Activated CD8-positive, alpha-beta memory T cell treated with anti-CD3 and anti-CD28 coated beads, Interleukin-2, amount 50 U/mL, for 1 hour (primary cell): Measurements from ENCODE around the gene ERCC6.

Source experiments
- DNase-seq: peaks from one replicate; pipeline ENCODE4 v3.0.0-alpha.2; 2020; ENCODE audit errors: extremely low read depth

The ERCC6 gene

DNA sequence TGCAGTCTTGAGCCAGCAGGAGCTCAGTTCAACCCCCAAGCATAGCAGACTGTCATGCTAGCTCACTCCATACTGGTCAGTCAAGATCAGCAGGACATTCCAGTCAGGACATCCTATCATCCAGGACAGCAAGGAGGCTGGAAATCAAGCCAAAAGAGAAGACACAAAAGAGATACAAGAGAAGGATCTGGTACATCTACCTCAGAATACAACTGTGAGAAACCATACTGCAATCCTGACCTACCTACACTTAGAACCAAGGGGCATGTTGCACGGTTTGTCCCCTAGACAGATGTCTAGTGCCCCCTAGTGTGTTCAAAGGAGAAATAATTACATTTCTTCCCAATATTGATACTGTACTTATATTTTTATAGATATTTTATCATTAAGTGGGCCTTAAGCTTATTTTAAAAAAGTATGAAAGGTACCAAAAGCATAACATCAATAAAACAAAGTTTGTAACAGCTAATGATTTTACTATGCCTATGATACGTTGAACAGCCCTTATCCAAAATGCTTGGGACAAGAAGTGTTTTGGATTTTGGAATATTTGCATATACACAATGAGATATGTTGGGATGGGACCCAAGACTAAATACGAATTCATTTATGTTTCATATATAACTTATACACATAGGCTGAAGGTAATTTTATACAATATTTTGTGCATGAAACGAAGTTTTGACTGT, 26.7 kb downstream of the ERCC6 start:
- no peak for DNase-seq

- DNase-seq: no peak
These were observed 29.1 kb downstream of the ERCC6 start for GRCh38 chr10:49509771-49510303.

GRCh38 chr10:49508654-49509053, 30.3 kb downstream of the ERCC6 start:
- no peak for DNase-seq

- no peak for DNase-seq
These were observed 30.7 kb downstream of the ERCC6 start for GRCh38 chr10:49508249-49508648.

- no peak for DNase-seq
These were observed 33.3 kb downstream of the ERCC6 start for GRCh38 chr10:49505589-49505988.

DNA sequence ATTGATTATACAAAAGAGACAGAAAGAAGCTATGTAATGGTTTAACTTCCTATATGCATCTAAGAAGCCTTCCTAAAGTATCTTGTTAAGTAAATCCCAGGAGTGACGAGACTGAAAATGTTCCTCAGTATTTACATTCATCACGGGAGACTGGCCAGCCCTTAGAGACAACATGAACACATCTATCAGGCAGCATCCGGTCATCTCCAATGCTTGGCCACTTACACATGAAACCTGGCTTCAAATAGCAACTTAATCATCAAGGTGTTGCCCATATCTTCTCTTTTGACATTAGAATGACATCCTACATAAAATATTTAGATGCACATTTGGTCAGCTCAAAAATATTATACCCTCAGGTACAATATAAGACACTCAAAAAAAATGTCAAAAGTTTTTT, 33.8 kb downstream of the ERCC6 start:
- DNase-seq: no peak

GRCh38 chr10:49504528-49504927, 34.4 kb downstream of the ERCC6 start:
- no peak for DNase-seq

DNA sequence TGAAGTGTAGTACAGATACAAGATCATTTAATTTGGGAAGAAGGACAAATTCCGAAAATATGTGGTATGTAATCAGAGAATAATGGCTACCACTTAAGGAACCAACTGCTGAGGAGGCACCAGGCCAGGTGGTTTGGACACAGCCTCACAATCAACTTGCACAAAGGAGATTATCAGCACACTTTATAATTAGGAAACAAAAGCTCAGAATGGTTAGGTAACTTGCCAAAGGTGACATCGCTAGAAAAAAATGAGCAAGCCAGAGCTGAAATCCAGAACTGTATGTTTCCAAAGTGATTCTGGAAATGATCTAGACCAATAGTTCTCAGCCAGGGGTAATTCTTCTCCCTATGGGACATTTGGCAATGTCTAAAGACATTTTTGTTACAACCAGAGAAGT, 36.6 kb downstream of the ERCC6 start:
- DNase-seq: no peak

- DNase-seq: no peak
These were observed 38.5 kb downstream of the ERCC6 start for GRCh38 chr10:49500412-49500811.

DNA sequence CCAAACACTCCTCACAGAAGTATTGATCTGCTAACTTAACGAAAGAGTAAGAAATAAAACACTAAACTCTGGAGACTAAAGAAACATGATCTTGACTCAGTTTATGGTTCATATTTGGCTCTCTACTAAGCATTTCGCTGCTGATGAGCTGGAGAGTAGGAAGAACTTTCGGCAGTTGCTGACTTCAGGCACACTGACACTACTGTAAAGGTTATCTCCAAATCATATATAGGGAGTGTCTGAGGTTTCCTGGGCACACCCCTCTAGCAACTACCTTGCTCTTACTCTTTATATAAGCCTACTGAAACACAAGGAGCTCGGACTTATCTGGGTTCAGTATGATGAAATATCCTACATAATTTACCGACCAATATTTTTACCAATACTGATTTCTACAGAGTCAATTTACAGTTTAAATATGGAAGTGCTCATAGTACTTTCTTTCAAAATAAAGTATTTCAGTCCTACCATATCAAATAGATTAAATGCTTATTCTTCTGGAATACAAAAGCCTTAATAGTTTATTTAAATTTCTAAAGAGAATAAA, 39.5 kb downstream of the ERCC6 start:
- DNase-seq: no peak

- no peak for DNase-seq
These were observed 40.5 kb downstream of the ERCC6 start for GRCh38 chr10:49498425-49498824.

DNA sequence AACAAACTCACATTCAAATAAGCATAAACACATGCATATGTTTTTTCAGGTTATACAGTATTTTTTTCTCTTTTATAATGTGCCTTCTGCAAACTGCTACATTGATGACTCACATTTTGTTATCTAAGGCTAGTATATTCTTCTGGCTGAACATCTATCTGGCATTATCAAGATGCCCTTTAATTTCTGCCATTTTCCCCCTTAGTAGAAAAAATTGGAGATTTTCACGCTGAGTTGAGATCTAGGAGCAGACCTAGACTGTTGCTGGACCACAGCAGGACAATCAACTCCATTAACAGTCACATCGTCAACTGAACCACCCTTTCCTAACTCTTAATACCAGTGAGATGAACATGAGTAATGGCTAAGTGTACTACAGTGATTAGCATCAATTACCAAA, 41.6 kb downstream of the ERCC6 start:
- no peak for DNase-seq

DNA sequence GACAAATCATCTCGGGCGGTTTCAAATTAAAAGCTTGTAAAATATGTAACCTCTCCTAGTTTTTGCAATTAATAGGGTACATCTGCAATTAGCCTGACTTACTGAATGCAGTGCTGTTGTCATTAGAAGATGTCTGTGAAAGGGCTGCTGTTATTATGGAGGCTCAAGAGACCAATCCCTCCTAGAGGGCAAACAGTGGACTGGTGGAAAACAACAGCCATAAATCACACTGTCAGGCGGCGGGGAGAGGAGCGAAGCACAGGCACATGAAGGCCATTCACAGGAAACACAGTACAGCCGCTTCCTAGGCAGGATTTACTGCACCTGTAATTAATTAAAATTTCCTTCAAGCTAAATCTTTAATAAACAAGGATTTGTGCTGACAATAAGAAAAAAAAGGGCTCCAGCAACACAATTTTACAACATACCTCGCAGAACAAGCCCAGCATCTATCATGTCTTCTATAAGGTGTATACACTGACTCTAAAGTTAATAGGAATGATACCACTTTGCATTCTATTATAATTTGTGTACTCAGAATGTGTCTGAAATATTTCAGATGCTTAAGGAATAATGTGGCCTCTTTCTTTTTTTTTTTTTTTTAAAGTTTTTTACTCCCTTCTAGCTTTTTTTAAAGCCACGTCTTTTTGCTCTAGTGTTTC, 50.7 kb downstream of the ERCC6 start:
- DNase-seq: no peak

DNA sequence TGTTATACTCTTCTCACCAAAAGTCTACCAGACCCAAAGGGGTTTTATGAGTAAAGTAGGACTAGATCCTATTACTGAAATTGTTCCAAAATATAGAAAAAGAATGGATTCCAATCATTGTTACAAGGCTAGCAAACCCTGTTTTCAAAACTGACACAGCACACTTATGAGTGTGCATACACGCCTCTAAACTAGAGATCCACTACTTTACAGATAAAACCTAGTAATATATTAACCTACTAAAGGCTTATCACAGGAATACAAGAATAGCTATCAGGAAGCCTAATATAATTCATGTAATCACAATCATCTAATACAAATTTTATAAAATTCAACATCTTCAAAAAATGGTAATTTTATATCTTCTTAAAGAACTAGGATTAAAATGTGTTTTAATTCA, 52.2 kb downstream of the ERCC6 start:
- DNase-seq: no peak

GRCh38 chr10:49486009-49486408, 52.9 kb downstream of the ERCC6 start:
- no peak for DNase-seq

DNA sequence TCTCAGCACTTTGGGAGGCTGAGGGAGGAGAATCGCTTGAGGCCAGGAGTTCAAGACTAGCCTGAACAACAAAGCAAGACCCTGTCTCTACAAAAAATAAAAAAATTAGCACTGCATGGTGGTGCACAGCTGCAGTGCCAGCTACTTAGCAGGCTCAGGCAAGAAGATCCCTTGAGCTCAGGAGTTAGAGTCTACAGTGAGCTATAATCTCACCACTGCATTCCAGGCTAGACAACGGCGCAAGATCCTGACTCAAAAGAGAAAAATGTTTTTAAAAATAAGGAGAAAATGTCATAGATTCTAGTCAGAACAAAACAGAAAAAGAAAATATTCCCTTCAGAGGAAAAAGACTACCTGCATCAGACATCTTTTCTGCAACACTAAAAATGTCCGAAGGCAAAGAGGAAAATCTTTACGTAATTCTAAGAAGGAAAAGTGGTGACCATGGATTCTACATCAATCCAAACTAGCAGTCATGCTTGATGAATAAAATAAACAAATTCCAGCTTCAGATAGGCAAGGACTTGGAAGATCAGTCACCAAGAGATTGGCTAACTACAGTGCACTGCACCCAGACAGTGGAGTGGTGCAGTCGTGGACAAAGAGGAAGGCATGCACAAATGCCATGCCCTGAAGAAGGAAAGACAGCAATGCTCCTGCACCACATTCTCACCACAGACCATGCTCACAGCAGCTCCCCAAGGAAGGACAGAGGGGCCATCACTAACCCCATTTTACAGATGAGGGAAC, 54.3 kb downstream of the ERCC6 start:
- no peak for DNase-seq

- no peak for DNase-seq
These were observed 60.1 kb downstream of the ERCC6 start for GRCh38 chr10:49478819-49479218.

DNA sequence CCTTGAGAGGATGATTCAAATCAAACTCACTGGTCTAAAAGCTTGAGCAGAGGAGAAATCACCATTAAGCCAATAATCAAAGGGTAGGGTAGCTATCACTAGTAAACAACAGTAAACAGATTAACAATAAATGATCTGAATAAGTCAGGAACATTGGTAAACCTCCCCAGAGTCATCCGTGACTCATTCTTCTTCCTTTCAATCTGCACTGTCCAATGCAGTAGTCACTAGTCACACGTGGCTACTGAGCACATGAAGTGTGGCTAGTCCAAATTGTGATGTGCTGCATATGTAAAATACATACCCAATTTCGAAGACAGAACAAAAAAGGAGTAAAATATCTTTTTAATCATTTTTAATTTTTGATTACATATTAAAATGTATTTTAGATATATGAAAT, 64.0 kb downstream of the ERCC6 start:
- no peak for DNase-seq

GRCh38 chr10:49471532-49471931, 67.4 kb downstream of the ERCC6 start:
- no peak for DNase-seq

GRCh38 chr10:49465736-49466135, 73.2 kb downstream of the ERCC6 start:
- no peak for DNase-seq
